HepG2 (cell line): ENCODE measurements around the gene PDCD1LG2. TPM values are rescaled to one million over a fixed set of nuclear protein-coding genes. Genes with fewer than 3 reads are reported as not detected.

Source experiments
- FOXA1 ChIP-seq, 2 experiments: fragments of 450-650 bp in 1 of 2; sonication (generic) in 1 of 2; formaldehyde crosslinking in 1 of 2; IDR thresholded peaks; 2 replicates each; pipeline versions ENCODE4 v1.4.0 to v1.6.1; 2016 to 2020; ENCODE audit warnings: missing genetic modification reagents in 1 of 2
- KLF9 ChIP-seq: IDR thresholded peaks from 2 replicates; pipeline ENCODE4 v1.6.1; 2016; ENCODE audit warnings: low read depth
- MXD1 ChIP-seq: sonication (generic); formaldehyde crosslinking; IDR thresholded peaks from 2 replicates; pipeline ENCODE4 v1.4.0; 2020; ENCODE audit warnings: mild to moderate bottlenecking, missing genetic modification reagents
- SKI ChIP-seq: fragments of 450-650 bp; IDR thresholded peaks from one replicate; pipeline ENCODE4 v1.6.1; 2018; ENCODE audit warnings: mild to moderate bottlenecking; ENCODE audit not compliant: partially characterized antibody
- ZFAT ChIP-seq: sonication (generic); formaldehyde crosslinking; conservative IDR thresholded peaks from 2 replicates; pipeline ENCODE4 v1.8.1; 2023; ENCODE audit warnings: missing genetic modification reagents, inconsistent platforms
- ZKSCAN1 ChIP-seq: fragments of 150-350 bp; IDR thresholded peaks from 2 replicates; pipeline ENCODE4 v1.6.1; 2014; ENCODE audit warnings: low read length
- ZNF503 ChIP-seq: sonication (generic); formaldehyde crosslinking; IDR thresholded peaks from 2 replicates; pipeline ENCODE4 v1.4.0; 2020; ENCODE audit warnings: missing genetic modification reagents
- ZNF609 ChIP-seq: sonication (generic); formaldehyde crosslinking; IDR thresholded peaks from 2 replicates; pipeline ENCODE4 v1.4.0; 2020; ENCODE audit warnings: mild to moderate bottlenecking, missing genetic modification reagents, borderline replicate concordance
- polyA plus RNA-seq, 8 experiments: library from polyadenylated mRNA; depleted of rRNA in 3 of 8; stranded (reverse) in 7 of 8; unstranded in 1 of 8; fragments of >200 nt; fragmentation: Illumina TruSeq in 4 of 8; extraction: Trizol in 4 of 8; gene quantifications; 2 replicates each; pipeline versions ENCODE4 v1.2.1 to v1.2.3, GENCODE V29; 2011 to 2016; ENCODE audit warnings: low read depth in 4 of 8, missing spikeins in 1 of 8, mixed read lengths in 1 of 8; ENCODE audit not compliant: insufficient read depth in 1 of 8
- total RNA-seq, 5 experiments: library from RNA; depleted of rRNA; stranded (reverse); fragments of >200 nt; fragmentation: Illumina TruSeq; extraction: Trizol; gene quantifications; 2 replicates each; pipeline ENCODE4 v1.2.3, GENCODE V29; 2016; ENCODE audit warnings: low read depth in 1 of 5

The PDCD1LG2 gene
- total and polyA plus RNA-seq, 2 of the 13 experiments (the other 11 are each of a cell fraction or from before 2014, with no cell fraction given), result not detected

GRCh38 chr9:5513966-5514616, 3.8 kb downstream of the PDCD1LG2 start (continued):
- TF ChIP-seq ZNF609 (CRISPR knock-in tag) (no peak), FOXA1 (IDR thresholded peaks at IDR 0.05) (no peak), FOXA1 (CRISPR knock-in tag; IDR thresholded peaks at IDR 0.05) (no peak), ZNF503 (no peak), KLF9 (CRISPR knock-in tag) (no peak), SKI (no peak), ZFAT (CRISPR knock-in tag) (no peak), MXD1 (no peak), ZKSCAN1 (no peak)
